Nephron progenitor cell (in vitro differentiated cells): ENCODE measurements around the gene ASTN2.

Source experiments
- DNase-seq: peaks from one replicate; pipeline ENCODE4 v3.0.0; 2021
- H3K27ac Mint-ChIP-seq: 2 replicates; pipeline ENCODE4 v1.8.0; 2021; ENCODE audit warnings: mild to moderate bottlenecking, moderate library complexity, mixed read lengths
- H3K27me3 Mint-ChIP-seq: 2 replicates; pipeline ENCODE4 v1.8.0; 2021; ENCODE audit warnings: mild to moderate bottlenecking, low read depth, mixed read lengths; ENCODE audit not compliant: poor library complexity
- H3K36me3 Mint-ChIP-seq: 2 replicates; pipeline ENCODE4 v1.8.0; 2021; ENCODE audit warnings: low read depth, mixed read lengths
- H3K4me1 Mint-ChIP-seq: 2 replicates; pipeline ENCODE4 v1.8.0; 2021; ENCODE audit warnings: mixed read lengths
- H3K4me3 Mint-ChIP-seq: 2 replicates; pipeline ENCODE4 v1.8.0; 2021; ENCODE audit warnings: mild to moderate bottlenecking, moderate library complexity, mixed read lengths
- H3K9me3 Mint-ChIP-seq: 2 replicates; pipeline ENCODE4 v1.8.0; 2021; ENCODE audit warnings: mild to moderate bottlenecking, moderate library complexity, mixed read lengths
- TF ChIP-seq, protein P1 (sequence below): fragments of 200-600 bp; sonication (generic); IDR thresholded peaks from 2 replicates; pipeline ENCODE4 v1.5.0; 2021; ENCODE audit warnings: antibody characterized with exemption

ASTN2 gene

DNA sequence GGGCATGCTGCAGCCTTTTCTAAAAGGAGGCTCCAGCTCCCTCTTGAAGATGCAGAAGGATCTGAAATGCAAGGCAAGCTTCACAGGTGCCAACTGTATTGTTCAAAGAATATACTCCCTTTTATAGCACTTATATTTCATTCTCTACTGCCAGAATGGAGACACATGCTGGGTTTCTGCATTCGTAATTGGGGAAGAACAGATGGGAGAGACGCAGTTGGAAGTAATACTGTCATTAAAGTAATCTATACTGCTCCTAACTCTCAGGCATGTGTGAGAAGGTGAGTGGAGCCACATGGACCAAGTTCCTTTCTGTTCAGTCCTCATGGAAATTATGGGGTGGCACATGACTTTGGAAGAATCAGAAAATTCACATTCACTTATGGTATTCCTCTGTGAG is 501.3 kb downstream of the ASTN2 start:
- Mint-ChIP-seq H3K36me3 (no peaks in the 10 kb centered on the region), H3K27ac (no peak overlapping the region), H3K4me1 (no peaks in the 10 kb centered on the region), H3K4me3 (no peak overlapping the region), H3K27me3 (peaks cover 10% of the 10 kb centered on the region), H3K9me3 (no peaks in the 10 kb centered on the region)
- DNase-seq: no peak
- TF ChIP-seq, protein P1, sequence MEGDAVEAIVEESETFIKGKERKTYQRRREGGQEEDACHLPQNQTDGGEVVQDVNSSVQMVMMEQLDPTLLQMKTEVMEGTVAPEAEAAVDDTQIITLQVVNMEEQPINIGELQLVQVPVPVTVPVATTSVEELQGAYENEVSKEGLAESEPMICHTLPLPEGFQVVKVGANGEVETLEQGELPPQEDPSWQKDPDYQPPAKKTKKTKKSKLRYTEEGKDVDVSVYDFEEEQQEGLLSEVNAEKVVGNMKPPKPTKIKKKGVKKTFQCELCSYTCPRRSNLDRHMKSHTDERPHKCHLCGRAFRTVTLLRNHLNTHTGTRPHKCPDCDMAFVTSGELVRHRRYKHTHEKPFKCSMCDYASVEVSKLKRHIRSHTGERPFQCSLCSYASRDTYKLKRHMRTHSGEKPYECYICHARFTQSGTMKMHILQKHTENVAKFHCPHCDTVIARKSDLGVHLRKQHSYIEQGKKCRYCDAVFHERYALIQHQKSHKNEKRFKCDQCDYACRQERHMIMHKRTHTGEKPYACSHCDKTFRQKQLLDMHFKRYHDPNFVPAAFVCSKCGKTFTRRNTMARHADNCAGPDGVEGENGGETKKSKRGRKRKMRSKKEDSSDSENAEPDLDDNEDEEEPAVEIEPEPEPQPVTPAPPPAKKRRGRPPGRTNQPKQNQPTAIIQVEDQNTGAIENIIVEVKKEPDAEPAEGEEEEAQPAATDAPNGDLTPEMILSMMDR: no peak

DNA sequence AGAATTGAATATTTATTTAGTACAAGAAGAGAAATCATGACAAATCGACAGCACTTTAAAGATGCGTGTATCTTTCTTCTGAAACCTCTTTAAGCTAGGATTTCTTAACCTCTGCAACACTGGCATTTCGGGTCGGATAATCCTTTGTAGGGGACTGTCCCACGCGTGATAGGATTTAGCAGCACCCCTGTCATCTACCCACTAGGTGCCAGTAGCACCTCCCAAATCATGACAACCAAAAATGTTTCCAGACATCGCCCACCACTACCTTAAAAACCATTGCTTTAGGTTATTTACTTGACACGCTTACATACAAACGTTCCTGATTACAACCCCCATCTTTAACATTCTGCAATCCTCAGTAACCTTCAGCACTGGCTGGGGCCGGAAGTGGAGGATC is 504.7 kb downstream of the ASTN2 start:
- H3K4me1 Mint-ChIP-seq: no peaks in the 10 kb centered on the region
- H3K36me3 Mint-ChIP-seq: no peaks in the 10 kb centered on the region
- H3K4me3 Mint-ChIP-seq: no peak overlapping the region
- H3K27me3 Mint-ChIP-seq: peaks cover 10% of the 10 kb centered on the region
- DNase-seq: no peak
- no peak overlapping the region for H3K27ac Mint-ChIP-seq
- no peaks in the 10 kb centered on the region for H3K9me3 Mint-ChIP-seq
- TF ChIP-seq, protein P1: no peak

DNA sequence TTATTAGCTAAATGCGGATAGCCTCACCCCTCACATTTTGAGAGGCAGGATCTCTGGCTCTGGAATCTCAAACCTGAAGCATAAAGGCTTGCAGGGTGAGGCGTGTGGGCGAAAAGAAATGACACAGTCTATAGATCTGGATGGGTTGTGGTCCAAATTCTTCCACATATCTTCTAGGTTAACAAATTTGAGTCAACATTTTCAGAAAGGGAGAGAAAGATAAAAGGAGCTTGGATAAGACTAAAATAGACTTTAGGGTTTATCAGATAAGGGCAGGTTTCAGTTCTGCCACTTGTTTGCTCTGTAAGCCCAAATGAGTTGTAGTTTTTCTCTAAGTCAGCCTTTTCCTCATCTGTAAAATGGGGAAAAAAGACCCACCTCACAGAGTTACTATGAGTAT is 506.9 kb downstream of the ASTN2 start:
- TF ChIP-seq, protein P1: no peak
- H3K27me3 Mint-ChIP-seq: peaks cover 11% of the 10 kb centered on the region
- no peaks in the 10 kb centered on the region for H3K36me3 Mint-ChIP-seq
- no peak overlapping the region for H3K4me3 Mint-ChIP-seq
- H3K4me1 Mint-ChIP-seq: no peaks in the 10 kb centered on the region
- H3K9me3 Mint-ChIP-seq: no peaks in the 10 kb centered on the region
- no peak overlapping the region for H3K27ac Mint-ChIP-seq
- no peak for DNase-seq

DNA sequence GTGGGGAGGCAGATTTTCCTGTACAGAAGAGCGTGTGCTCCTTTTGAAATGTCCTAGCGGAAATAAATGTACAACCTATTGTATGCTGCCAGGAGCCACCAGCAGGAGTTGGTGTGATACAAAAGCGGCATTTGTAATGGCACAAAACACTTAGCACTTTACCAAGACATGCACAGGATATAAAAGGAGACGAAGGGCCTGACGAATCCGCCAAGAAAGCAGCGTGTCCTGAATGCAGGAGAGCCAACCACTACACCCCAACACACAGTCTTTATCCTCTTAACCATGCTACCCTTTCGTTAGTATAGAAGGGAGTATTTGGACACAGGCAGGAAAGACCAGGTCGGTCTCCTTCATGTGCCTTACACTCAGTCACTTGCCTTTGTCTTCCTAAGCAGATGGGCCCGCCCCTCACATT is 509.7 kb downstream of the ASTN2 start:
- H3K27ac Mint-ChIP-seq: no peak overlapping the region
- TF ChIP-seq, protein P1: no peak

DNA sequence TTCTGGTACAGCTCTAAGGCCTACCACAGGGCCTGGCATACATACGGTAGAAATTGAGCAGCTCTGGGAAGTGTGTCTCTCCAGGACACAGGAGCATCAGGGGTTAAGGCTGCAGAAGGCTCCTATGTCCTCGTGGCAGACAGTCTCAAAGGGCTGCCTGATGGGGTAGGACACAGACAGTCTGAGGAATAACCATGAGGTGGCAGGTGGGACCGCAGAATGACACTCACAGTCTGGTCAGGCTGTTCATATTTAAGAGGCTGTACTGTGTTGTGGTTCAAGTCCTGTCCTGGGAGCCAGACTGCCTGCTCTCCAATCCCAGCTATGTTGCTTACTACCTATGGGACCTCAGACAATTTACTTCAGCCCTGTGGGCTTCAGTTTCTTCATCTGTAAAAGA is 510.7 kb downstream of the ASTN2 start:
- TF ChIP-seq, protein P1: no peak
- Mint-ChIP-seq H3K4me1 (no peaks in the 10 kb centered on the region), H3K9me3 (peaks cover 15% of the 10 kb centered on the region), H3K36me3 (no peaks in the 10 kb centered on the region), H3K4me3 (no peak overlapping the region), H3K27me3 (peaks cover 14% of the 10 kb centered on the region), H3K27ac (no peak overlapping the region)
- no peak for DNase-seq

More for the DNA sequence above, 509.7 kb downstream of the ASTN2 start:
- Mint-ChIP-seq H3K9me3 (peaks cover 8% of the 10 kb centered on the region), H3K27me3 (peaks cover 14% of the 10 kb centered on the region), H3K4me3 (no peak overlapping the region), H3K36me3 (no peaks in the 10 kb centered on the region), H3K4me1 (no peaks in the 10 kb centered on the region)
- DNase-seq: no peak

DNA sequence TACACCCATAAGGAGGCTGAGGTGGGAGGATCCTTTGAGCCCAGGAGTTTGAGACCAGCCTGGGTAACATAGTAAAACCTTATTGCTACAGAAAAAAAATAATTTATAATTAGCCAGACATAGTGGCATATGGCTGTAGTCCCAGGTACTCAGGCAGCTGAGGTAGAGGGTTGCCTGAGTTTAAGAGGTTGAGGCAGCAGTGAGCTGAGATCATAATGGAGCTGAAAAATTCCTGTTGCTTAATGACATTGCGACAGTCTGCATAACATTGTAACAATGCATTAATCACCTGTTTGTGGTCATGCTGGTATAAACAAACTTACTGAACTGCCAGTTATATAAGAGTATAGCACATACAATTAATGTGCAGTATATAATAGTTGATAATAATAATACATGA is 513.6 kb downstream of the ASTN2 start:
- H3K27ac Mint-ChIP-seq: no peak overlapping the region
- no peak for DNase-seq
- H3K4me1 Mint-ChIP-seq: no peaks in the 10 kb centered on the region
- TF ChIP-seq, protein P1: no peak
- H3K9me3 Mint-ChIP-seq: peaks cover 15% of the 10 kb centered on the region
- peaks cover 7% of the 10 kb centered on the region for H3K27me3 Mint-ChIP-seq
- H3K4me3 Mint-ChIP-seq: no peak overlapping the region
- no peaks in the 10 kb centered on the region for H3K36me3 Mint-ChIP-seq
